Measurements from ENCODE around the gene HS6ST2.

The HS6ST2 gene

DNA sequence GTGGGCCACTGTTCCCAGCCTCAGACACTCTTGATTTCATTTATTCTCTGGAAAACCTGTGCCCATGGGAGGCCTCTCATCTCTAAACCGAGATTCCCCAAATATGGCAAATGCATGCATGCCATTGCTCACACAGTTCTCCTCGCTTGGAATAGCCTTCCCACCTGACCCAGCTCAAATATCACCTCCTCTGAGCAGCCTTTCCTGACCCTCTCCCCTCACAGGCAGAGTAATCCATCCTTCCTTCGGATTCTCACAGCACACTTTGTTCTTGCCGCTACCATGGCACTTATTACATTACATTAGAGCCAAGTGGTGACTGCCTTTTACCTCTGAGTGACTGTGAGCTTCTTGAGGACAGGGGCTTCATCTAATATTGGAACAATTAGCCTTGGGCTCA lies 209.5 kb downstream of the HS6ST2 start:
- Histone ChIP-seq H3K4me1 (ENCODE audit: control insufficient read depth in 2 of 2, insufficient read depth in 2 of 2, low read length in 2 of 2) (no peaks in the 10 kb centered on the region), H3K4me3 (ENCODE audit: low read length in 2 of 2) (no peak overlapping the region), H3K9me3 (ENCODE audit: control insufficient read depth in 2 of 2, low read length in 2 of 2) (no peaks in the 10 kb centered on the region), H3K27ac (ENCODE audit: low read depth in 2 of 2, low read length in 2 of 2) (no peak overlapping the region), H3K9ac (ENCODE audit: low read depth in 1 of 2, low read length in 2 of 2) (no peak overlapping the region), H3K36me3 (ENCODE audit: control insufficient read depth in 2 of 2, insufficient read depth in 2 of 2, low read length in 2 of 2) (no peaks in the 10 kb centered on the region), H3K27me3 (ENCODE audit: control insufficient read depth in 2 of 2, insufficient read depth in 2 of 2, low read length in 2 of 2) (peaks cover 6 to 7% of the 10 kb centered on the region in 2 donors)

DNA sequence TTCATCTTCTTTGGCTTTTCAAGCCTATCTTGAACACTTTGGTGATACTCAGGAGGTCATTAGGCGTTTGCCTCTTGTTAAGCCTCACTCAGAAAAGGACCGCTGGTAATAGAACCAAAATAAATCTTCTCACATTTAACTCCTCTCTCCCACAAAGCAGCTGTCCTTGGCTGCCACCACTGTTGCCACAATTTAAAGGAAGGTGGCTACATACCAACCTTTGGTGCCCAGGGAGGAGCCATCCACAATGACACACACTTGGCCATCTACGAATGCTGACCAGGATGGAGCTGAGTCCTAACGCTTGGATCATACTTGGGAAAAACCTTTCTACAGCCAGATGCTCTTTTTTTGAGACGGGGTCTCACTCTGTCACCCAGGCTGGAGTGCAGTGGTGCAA lies 210.2 kb downstream of the HS6ST2 start:
- H3K4me3 ChIP-seq (ENCODE audit: low read length in 2 of 2): no peak overlapping the region
- H3K9ac ChIP-seq (ENCODE audit: low read depth in 1 of 2, low read length in 2 of 2): no peak overlapping the region
- no peaks in the 10 kb centered on the region for H3K36me3 ChIP-seq (ENCODE audit: control insufficient read depth in 2 of 2, insufficient read depth in 2 of 2, low read length in 2 of 2)
- no peaks in the 10 kb centered on the region for H3K4me1 ChIP-seq (ENCODE audit: control insufficient read depth in 2 of 2, insufficient read depth in 2 of 2, low read length in 2 of 2)
- peaks cover 6 to 7% of the 10 kb centered on the region in 2 donors for H3K27me3 ChIP-seq (ENCODE audit: control insufficient read depth in 2 of 2, insufficient read depth in 2 of 2, low read length in 2 of 2)
- no peaks in the 10 kb centered on the region for H3K9me3 ChIP-seq (ENCODE audit: control insufficient read depth in 2 of 2, low read length in 2 of 2)
- no peak overlapping the region for H3K27ac ChIP-seq (ENCODE audit: low read depth in 2 of 2, low read length in 2 of 2)

DNA sequence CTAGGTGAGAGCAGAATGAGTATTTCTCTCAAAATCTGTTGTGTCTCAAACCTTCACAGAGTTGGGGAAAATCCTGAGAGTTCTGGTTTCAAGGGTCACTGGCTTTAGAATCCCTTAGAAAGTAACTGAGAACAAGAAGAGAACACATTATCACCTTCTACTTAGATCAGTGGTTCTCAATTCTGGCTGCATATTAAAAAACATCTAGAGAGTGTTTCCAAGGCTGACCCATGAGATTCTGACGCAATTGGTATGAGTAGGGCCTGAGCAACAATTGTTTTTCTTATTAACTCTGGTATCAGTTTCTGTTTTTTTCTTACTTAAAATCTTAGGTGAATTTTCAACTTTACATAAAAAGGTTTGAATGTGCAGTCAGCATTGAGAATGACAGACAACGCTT lies 212.8 kb downstream of the HS6ST2 start:
- H3K9me3 ChIP-seq (ENCODE audit: control insufficient read depth in 2 of 2, low read length in 2 of 2): no peaks in the 10 kb centered on the region
- no peak overlapping the region for H3K4me3 ChIP-seq (ENCODE audit: low read length in 2 of 2)
- H3K27me3 ChIP-seq (ENCODE audit: control insufficient read depth in 2 of 2, insufficient read depth in 2 of 2, low read length in 2 of 2): peaks cover 2 to 6% of the 10 kb centered on the region in 2 donors
- H3K9ac ChIP-seq (ENCODE audit: low read depth in 1 of 2, low read length in 2 of 2): no peak overlapping the region
- no peaks in the 10 kb centered on the region for H3K36me3 ChIP-seq (ENCODE audit: control insufficient read depth in 2 of 2, insufficient read depth in 2 of 2, low read length in 2 of 2)
- H3K27ac ChIP-seq (ENCODE audit: low read depth in 2 of 2, low read length in 2 of 2): no peak overlapping the region
- H3K4me1 ChIP-seq (ENCODE audit: control insufficient read depth in 2 of 2, insufficient read depth in 2 of 2, low read length in 2 of 2): no peaks in the 10 kb centered on the region

DNA sequence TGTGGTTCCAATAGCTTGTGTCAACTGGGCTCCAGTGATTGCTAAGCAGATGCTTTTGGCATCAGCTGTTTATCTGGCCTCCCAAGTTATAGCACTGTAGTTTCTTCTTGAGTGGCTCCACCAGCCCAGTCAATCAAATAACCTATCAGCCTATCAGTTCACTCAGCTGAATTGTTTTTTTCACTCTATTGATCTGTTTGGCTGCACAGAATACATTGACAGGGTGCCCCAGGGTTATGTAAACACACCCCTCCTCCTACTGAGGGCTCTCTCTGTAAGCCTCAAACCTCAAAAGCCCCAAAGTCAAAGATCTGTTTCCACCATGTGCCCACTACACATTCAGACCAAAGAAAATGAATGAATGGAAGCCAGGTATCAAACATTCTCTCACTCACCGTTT lies 214.0 kb downstream of the HS6ST2 start:
- Histone ChIP-seq H3K4me3 (ENCODE audit: low read length in 2 of 2) (no peak overlapping the region), H3K4me1 (ENCODE audit: control insufficient read depth in 2 of 2, insufficient read depth in 2 of 2, low read length in 2 of 2) (no peaks in the 10 kb centered on the region), H3K36me3 (ENCODE audit: control insufficient read depth in 2 of 2, insufficient read depth in 2 of 2, low read length in 2 of 2) (no peaks in the 10 kb centered on the region), H3K9me3 (ENCODE audit: control insufficient read depth in 2 of 2, low read length in 2 of 2) (no peaks in the 10 kb centered on the region), H3K27me3 (ENCODE audit: control insufficient read depth in 2 of 2, insufficient read depth in 2 of 2, low read length in 2 of 2) (peaks cover 1 to 2% of the 10 kb centered on the region in 2 donors), H3K27ac (ENCODE audit: low read depth in 2 of 2, low read length in 2 of 2) (no peak overlapping the region), H3K9ac (ENCODE audit: low read depth in 1 of 2, low read length in 2 of 2) (no peak overlapping the region)

DNA sequence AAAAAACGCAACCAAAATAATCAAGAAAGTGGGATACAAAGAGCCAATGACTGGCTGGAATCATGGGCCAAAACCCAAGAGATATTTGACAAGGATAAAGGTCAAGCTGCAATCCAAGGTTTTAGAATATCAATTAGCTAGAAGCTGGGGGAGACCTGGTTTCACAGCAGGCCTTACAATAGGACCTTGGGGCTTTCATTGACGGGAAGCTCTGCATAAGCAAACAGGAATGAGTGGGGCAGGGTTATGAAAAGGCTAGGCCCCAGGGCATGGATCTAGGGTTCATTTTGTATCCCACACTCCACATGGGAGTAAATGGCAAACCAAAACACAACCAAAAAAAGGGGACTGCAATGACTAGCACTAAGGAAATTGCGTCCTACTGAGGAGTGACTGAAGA lies 215.3 kb downstream of the HS6ST2 start:
- Histone ChIP-seq H3K9ac (ENCODE audit: low read depth in 1 of 2, low read length in 2 of 2) (no peak overlapping the region), H3K4me3 (ENCODE audit: low read length in 2 of 2) (no peak overlapping the region), H3K27ac (ENCODE audit: low read depth in 2 of 2, low read length in 2 of 2) (no peak overlapping the region), H3K27me3 (ENCODE audit: control insufficient read depth in 2 of 2, insufficient read depth in 2 of 2, low read length in 2 of 2) (peaks cover 3% of the 10 kb centered on the region in 2 donors), H3K36me3 (ENCODE audit: control insufficient read depth in 2 of 2, insufficient read depth in 2 of 2, low read length in 2 of 2) (no peaks in the 10 kb centered on the region), H3K9me3 (ENCODE audit: control insufficient read depth in 2 of 2, low read length in 2 of 2) (no peaks in the 10 kb centered on the region), H3K4me1 (ENCODE audit: control insufficient read depth in 2 of 2, insufficient read depth in 2 of 2, low read length in 2 of 2) (no peaks in the 10 kb centered on the region)

DNA sequence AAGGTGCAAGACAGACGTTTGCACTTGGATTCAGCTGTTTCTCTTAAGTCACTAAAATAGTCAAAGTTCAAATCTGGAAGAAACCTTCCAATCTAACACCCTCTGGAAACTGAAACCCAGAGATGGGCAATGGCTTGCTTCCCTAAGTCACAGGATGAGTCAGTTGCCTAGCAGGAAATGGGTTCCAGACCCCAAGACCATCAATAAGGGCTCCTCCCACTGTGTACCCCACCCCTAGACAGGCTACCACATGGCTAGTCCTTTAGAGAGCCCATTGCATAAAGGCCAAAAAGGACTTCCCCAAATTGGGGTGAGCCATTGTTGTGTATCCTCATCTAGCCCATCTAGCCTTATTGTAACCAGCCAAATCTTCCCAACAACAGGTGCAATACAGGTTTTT lies 216.2 kb downstream of the HS6ST2 start:
- peaks cover 3% of the 10 kb centered on the region in 2 donors for H3K27me3 ChIP-seq (ENCODE audit: control insufficient read depth in 2 of 2, insufficient read depth in 2 of 2, low read length in 2 of 2)
- H3K27ac ChIP-seq (ENCODE audit: low read depth in 2 of 2, low read length in 2 of 2): no peak overlapping the region
- H3K36me3 ChIP-seq (ENCODE audit: control insufficient read depth in 2 of 2, insufficient read depth in 2 of 2, low read length in 2 of 2): no peaks in the 10 kb centered on the region
- H3K4me1 ChIP-seq (ENCODE audit: control insufficient read depth in 2 of 2, insufficient read depth in 2 of 2, low read length in 2 of 2): no peaks in the 10 kb centered on the region
- H3K9me3 ChIP-seq (ENCODE audit: control insufficient read depth in 2 of 2, low read length in 2 of 2): no peaks in the 10 kb centered on the region
- no peak overlapping the region for H3K4me3 ChIP-seq (ENCODE audit: low read length in 2 of 2)
- no peak overlapping the region for H3K9ac ChIP-seq (ENCODE audit: low read depth in 1 of 2, low read length in 2 of 2)

DNA sequence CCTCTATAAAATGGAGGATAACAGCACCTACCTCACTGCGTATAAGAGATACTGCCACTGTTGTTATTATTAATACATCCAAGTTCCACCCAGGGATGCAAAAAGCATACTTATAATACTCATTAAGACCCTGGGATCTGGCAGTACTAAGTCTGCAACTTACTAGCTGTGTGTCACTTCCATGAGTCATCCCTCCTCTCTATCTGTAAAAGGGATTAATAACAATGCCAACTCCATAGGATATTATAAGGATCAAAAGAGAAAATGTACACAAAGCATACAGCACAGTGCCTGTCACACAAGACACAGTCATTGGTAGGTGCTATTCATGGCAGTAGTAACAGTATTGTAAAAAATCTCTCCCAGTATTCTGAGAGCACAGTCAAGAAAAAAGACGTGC lies 216.7 kb downstream of the HS6ST2 start:
- Histone ChIP-seq H3K36me3 (ENCODE audit: control insufficient read depth in 2 of 2, insufficient read depth in 2 of 2, low read length in 2 of 2) (no peaks in the 10 kb centered on the region), H3K27ac (ENCODE audit: low read depth in 2 of 2, low read length in 2 of 2) (no peak overlapping the region), H3K9ac (ENCODE audit: low read depth in 1 of 2, low read length in 2 of 2) (no peak overlapping the region), H3K27me3 (ENCODE audit: control insufficient read depth in 2 of 2, insufficient read depth in 2 of 2, low read length in 2 of 2) (peaks cover 3% of the 10 kb centered on the region in 2 donors), H3K4me3 (ENCODE audit: low read length in 2 of 2) (no peak overlapping the region), H3K4me1 (ENCODE audit: control insufficient read depth in 2 of 2, insufficient read depth in 2 of 2, low read length in 2 of 2) (no peaks in the 10 kb centered on the region), H3K9me3 (ENCODE audit: control insufficient read depth in 2 of 2, low read length in 2 of 2) (no peaks in the 10 kb centered on the region)

DNA sequence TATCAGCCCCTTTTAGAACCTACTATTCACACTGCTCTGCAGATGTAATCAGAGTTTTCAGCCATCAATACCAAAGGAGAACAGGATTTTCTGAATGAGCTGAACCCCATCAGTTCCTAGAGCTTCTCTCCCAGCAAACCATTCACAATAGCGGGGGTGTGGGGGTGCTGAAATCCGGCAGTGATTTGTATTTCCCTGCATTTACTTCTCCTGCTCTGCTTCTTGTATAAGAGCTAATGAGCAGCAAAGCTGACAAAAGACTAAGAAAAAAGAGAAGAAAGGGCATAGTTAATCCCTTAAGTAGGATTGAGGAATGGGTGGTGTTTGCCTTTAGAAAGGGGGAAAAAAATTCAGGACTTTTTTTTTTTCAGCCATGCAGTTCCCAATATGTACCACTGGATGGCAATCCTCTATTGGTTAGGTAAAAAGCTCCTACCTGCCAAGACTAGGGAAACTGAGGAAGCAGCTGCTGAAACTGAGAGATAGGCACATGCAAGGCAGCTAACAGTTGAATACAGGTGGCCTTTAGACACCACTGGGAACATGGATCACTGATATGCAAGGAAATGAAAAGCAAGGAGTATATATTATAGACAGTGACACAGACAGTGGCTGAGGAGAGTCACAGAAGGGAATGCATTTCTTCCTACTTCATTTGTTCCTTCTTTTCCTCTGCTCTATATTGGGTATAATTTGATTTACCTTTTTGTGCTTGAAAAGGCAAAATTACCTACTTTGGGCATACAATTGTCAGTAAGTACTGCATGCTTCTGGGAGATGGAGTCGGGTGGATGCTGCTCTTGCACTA lies 217.9 kb downstream of the HS6ST2 start:
- Histone ChIP-seq H3K9ac (ENCODE audit: low read depth in 1 of 2, low read length in 2 of 2) (no peak overlapping the region), H3K9me3 (ENCODE audit: control insufficient read depth in 2 of 2, low read length in 2 of 2) (no peaks in the 10 kb centered on the region), H3K27me3 (ENCODE audit: control insufficient read depth in 2 of 2, insufficient read depth in 2 of 2, low read length in 2 of 2) (peaks cover 3% of the 10 kb centered on the region in 2 donors), H3K27ac (ENCODE audit: low read depth in 2 of 2, low read length in 2 of 2) (no peak overlapping the region), H3K4me3 (ENCODE audit: low read length in 2 of 2) (no peak overlapping the region), H3K4me1 (ENCODE audit: control insufficient read depth in 2 of 2, insufficient read depth in 2 of 2, low read length in 2 of 2) (no peaks in the 10 kb centered on the region), H3K36me3 (ENCODE audit: control insufficient read depth in 2 of 2, insufficient read depth in 2 of 2, low read length in 2 of 2) (no peaks in the 10 kb centered on the region)

DNA sequence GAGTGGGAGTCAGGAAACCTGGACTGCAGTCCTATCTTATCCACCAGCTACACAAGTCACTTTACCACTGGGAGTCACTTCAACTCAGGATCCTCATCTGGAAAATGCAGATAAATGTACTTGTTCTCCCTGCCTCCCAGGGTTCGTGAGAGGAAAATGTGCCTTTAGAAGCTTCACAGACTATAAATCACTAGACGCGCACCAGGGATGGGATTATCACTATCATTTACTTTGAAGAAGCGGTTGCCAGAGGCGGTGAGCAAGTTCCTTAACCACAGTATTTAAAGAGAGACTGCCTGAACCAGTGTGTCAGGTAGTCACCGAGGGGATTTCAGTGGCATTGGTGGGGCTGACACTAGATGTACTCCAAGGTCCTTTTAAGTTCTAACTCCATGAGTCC lies 219.5 kb downstream of the HS6ST2 start:
- H3K4me3 ChIP-seq (ENCODE audit: low read length in 2 of 2): no peak overlapping the region
- no peaks in the 10 kb centered on the region for H3K36me3 ChIP-seq (ENCODE audit: control insufficient read depth in 2 of 2, insufficient read depth in 2 of 2, low read length in 2 of 2)
- H3K4me1 ChIP-seq (ENCODE audit: control insufficient read depth in 2 of 2, insufficient read depth in 2 of 2, low read length in 2 of 2): no peaks in the 10 kb centered on the region
- no peak overlapping the region for H3K9ac ChIP-seq (ENCODE audit: low read depth in 1 of 2, low read length in 2 of 2)
- peaks cover 5 to 6% of the 10 kb centered on the region in 2 donors for H3K27me3 ChIP-seq (ENCODE audit: control insufficient read depth in 2 of 2, insufficient read depth in 2 of 2, low read length in 2 of 2)
- H3K9me3 ChIP-seq (ENCODE audit: control insufficient read depth in 2 of 2, low read length in 2 of 2): no peaks in the 10 kb centered on the region
- no peak overlapping the region for H3K27ac ChIP-seq (ENCODE audit: low read depth in 2 of 2, low read length in 2 of 2)

DNA sequence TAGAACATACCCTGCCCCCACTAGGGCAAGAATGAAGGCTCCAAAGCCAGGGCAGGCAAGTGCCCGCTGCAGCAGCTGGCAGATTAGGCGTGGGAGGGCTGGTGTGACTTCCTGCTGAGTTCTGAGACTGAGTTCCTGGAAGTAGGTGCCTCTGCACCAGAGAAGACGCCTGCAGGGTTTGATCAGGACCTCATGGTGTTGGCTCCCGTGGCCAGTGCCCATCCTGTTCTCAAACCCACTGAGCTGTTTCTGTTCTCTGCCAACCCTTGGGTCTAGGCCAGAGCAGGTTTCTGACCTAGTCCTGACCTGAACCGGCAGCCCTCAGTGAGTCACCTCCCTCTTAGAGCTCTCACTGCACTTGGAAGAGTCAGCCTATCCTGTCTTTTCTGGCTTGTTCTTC lies 220.7 kb downstream of the HS6ST2 start:
- Histone ChIP-seq H3K9ac (ENCODE audit: low read depth in 1 of 2, low read length in 2 of 2) (no peak overlapping the region), H3K27me3 (ENCODE audit: control insufficient read depth in 2 of 2, insufficient read depth in 2 of 2, low read length in 2 of 2) (peaks cover 5 to 6% of the 10 kb centered on the region in 2 donors), H3K4me3 (ENCODE audit: low read length in 2 of 2) (no peak overlapping the region), H3K4me1 (ENCODE audit: control insufficient read depth in 2 of 2, insufficient read depth in 2 of 2, low read length in 2 of 2) (no peaks in the 10 kb centered on the region), H3K27ac (ENCODE audit: low read depth in 2 of 2, low read length in 2 of 2) (no peak overlapping the region), H3K9me3 (ENCODE audit: control insufficient read depth in 2 of 2, low read length in 2 of 2) (no peaks in the 10 kb centered on the region), H3K36me3 (ENCODE audit: control insufficient read depth in 2 of 2, insufficient read depth in 2 of 2, low read length in 2 of 2) (no peaks in the 10 kb centered on the region)

Measured in mucosa of rectum (tissue), 2 donors.